Colonic mucosa (tissue), 4 donors: ENCODE results near the gene LGR5. TPM values are rescaled to one million over a fixed set of nuclear protein-coding genes. Genes with fewer than 3 reads are reported as not detected.
A peak's percentile ranks its signal among the peaks of the same experiment; 100 is the strongest.

Source experiments
- DNase-seq: peaks from one replicate; pipeline ENCODE4 v3.0.0-alpha.2; 2020
- H3K27ac ChIP-seq: fragments of 200-600 bp; one replicate; pipeline ENCODE4 v1.8.0; 2021
- H3K27me3 ChIP-seq: fragments of 200-600 bp; one replicate; pipeline ENCODE4 v1.8.0; 2021
- H3K36me3 ChIP-seq: fragments of 200-600 bp; one replicate; pipeline ENCODE4 v1.8.0; 2021
- H3K4me1 ChIP-seq: fragments of 200-600 bp; one replicate; pipeline ENCODE4 v1.8.0; 2021; ENCODE audit warnings: mild to moderate bottlenecking
- H3K4me3 ChIP-seq: fragments of 200-600 bp; one replicate; pipeline ENCODE4 v1.8.0; 2021
- H3K9ac ChIP-seq, 2 donors: one replicate each; pipeline ENCODE4 v1.7.0; 2013; ENCODE audit warnings: control low read depth in 2 of 2, low read depth in 2 of 2, low read length in 2 of 2
- H3K9me3 ChIP-seq: fragments of 200-600 bp; one replicate; pipeline ENCODE4 v1.8.0; 2021
- CTCF ChIP-seq: fragments of 200-600 bp; IDR thresholded peaks from one replicate; pipeline ENCODE4 v1.8.0; 2022; ENCODE audit warnings: antibody characterized with exemption, mild to moderate bottlenecking
- intact Hi-C: fragments of 100-400 bp; cut with DNase I; formaldehyde crosslinking; loops from one replicate; pipeline ENCODE4 v1.14.1; 2022
- total RNA-seq, 2 donors: library from RNA; stranded (reverse); fragmentation: NEBNext Ultra II Directional in 1 of 2; extraction: Animal tissue kit (Norgen Biotek cat#: 25700) in 1 of 2; gene quantifications; one replicate each; pipeline ENCODE4 v1.2.1, GENCODE V29; 2021
- donor health status: healthy.
- donor health status: DM: no; HTN: no; CAD: no.
- donor health status: DM: no; HTN: no; CAD: no.

LGR5 gene
- total RNA-seq, 2 donors from 2014 or later = 4.5 to 5.0 TPM

DNA sequence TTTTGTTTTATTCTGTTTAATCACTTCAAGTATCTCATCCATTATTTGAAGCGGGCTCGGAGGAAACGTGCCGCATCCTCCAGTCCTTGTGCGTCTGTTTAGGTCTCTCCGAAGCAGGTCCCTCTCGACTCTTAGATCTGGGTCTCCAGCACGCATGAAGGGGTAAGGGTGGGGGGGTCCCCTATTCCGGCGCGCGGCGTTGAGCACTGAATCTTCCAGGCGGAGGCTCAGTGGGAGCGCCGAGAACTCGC, 311 bp upstream of the LGR5 start:
- Histone ChIP-seq H3K27me3 (no peaks in the 10 kb centered on the region), H3K4me3 (peak overlapping the region; percentile 37), H3K27ac (no peak overlapping the region)

GRCh38 chr12:71440345-71440762, 756 bp downstream of the LGR5 start:
- no peaks in the 10 kb centered on the region for H3K36me3 ChIP-seq
- TF ChIP-seq CTCF = no peak
- H3K27me3 ChIP-seq = no peaks in the 10 kb centered on the region
- intact Hi-C loops = no loop called here
- H3K9ac ChIP-seq = peak overlapping the region in 1 of 2 donors; percentile 46
- peak; percentile 25 for DNase-seq
- H3K4me1 ChIP-seq = peaks cover 7% of the 10 kb centered on the region
- H3K4me3 ChIP-seq = peak overlapping the region; percentile 37
- H3K9me3 ChIP-seq = no peaks in the 10 kb centered on the region
- no peak overlapping the region for H3K27ac ChIP-seq

More for the DNA sequence above, 311 bp upstream of the LGR5 start:
- no peak for TF ChIP-seq CTCF
- no peak for DNase-seq
- Histone ChIP-seq H3K9me3 (no peaks in the 10 kb centered on the region), H3K36me3 (no peaks in the 10 kb centered on the region), H3K4me1 (peaks cover 7% of the 10 kb centered on the region), H3K9ac (no peak overlapping the region)
- intact Hi-C loops = no loop called here

GRCh38 chr12:71440763-71441748, 1.5 kb downstream of the LGR5 start:
- no peak for TF ChIP-seq CTCF
- Histone ChIP-seq H3K4me3 (peak overlapping the region; percentile 37), H3K4me1 (peaks cover 7% of the 10 kb centered on the region), H3K36me3 (no peaks in the 10 kb centered on the region), H3K27ac (no peak overlapping the region), H3K9ac (peak overlapping the region in 1 of 2 donors; percentile 46), H3K9me3 (no peaks in the 10 kb centered on the region), H3K27me3 (no peaks in the 10 kb centered on the region)
- intact Hi-C loops = no loop called here
- peak; percentile 64 for DNase-seq

- Histone ChIP-seq H3K36me3 (no peaks in the 10 kb centered on the region), H3K9me3 (no peaks in the 10 kb centered on the region), H3K27ac (no peak overlapping the region), H3K27me3 (no peaks in the 10 kb centered on the region), H3K4me3 (no peak overlapping the region), H3K4me1 (peaks cover 7% of the 10 kb centered on the region), H3K9ac (no peak overlapping the region)
- no peak for TF ChIP-seq CTCF
- intact Hi-C loops = no loop called here
- DNase-seq = no peak
These were observed 2.4 kb downstream of the LGR5 start for GRCh38 chr12:71441836-71442566.

- no peak for TF ChIP-seq CTCF
- no peak overlapping the region for H3K4me3 ChIP-seq
- H3K27ac ChIP-seq = no peak overlapping the region
- H3K36me3 ChIP-seq = no peaks in the 10 kb centered on the region
- no peak for DNase-seq
- intact Hi-C loops = no loop called here
- H3K27me3 ChIP-seq = no peaks in the 10 kb centered on the region
- H3K4me1 ChIP-seq = peaks cover 7% of the 10 kb centered on the region
- H3K9me3 ChIP-seq = no peaks in the 10 kb centered on the region
- H3K9ac ChIP-seq = no peak overlapping the region
These were observed 3.0 kb downstream of the LGR5 start for GRCh38 chr12:71442567-71442931.
